Pancreas (tissue), 10 donors: ENCODE measurements around the gene GRIPAP1. TPM values are rescaled to one million over a fixed set of nuclear protein-coding genes. Genes with fewer than 3 reads are reported as not detected.

Experiments used
- ATAC-seq, 4 donors: fragments of 200-7000 bp; cut with Tn5 transposase; one replicate each; pipeline versions ENCODE4 v1.8.0 to v1.9.1; 2020; ENCODE audit warnings: mild to moderate bottlenecking in 4 of 4, moderate library complexity in 4 of 4
- DNase-seq, 6 donors: peaks; one replicate each; pipeline ENCODE4 v3.0.0-alpha.2; 2020
- FAIRE-seq: peaks from 2 replicates; lab custom pipeline; 2012; peaks lifted over from hg19 to GRCh38; lab: Jason Lieb, UNC
- H3K27ac ChIP-seq, 4 donors: fragments of 200-600 bp; sonication (generic); 1 replicate in 3 of 4; 2 replicates in 1 of 4; pipeline versions ENCODE4 v1.5.0 to v1.8.0; 2020
- H3K27me3 ChIP-seq, 4 donors: fragments of 200-600 bp; one replicate each; pipeline ENCODE4 v1.8.0; 2021
- H3K36me3 ChIP-seq, 3 donors: fragments of 200-600 bp; sonication (generic) in 1 of 3; one replicate each; pipeline versions ENCODE4 v1.5.0 to v1.8.0; 2020 to 2021
- H3K4me1 ChIP-seq, 3 donors: fragments of 200-600 bp; one replicate each; pipeline ENCODE4 v1.8.0; 2021
- H3K4me3 ChIP-seq, 4 donors: fragments of 200-600 bp; sonication (generic) in 2 of 4; one replicate each; pipeline versions ENCODE4 v1.5.0 to v1.8.0; 2020 to 2021
- H3K9me3 ChIP-seq, 4 donors: fragments of 200-600 bp; one replicate each; pipeline ENCODE4 v1.8.0; 2021
- whole genome bisulfite sequencing, 2 donors: extraction: QIAGEN DNeasy Blood & Tissue Kit; methylation state at CpG; one replicate each; pipeline ENCODE4 v1.1.7; 2013; 5-methylcytosine and 5-hydroxymethylcytosine counted together
- intact Hi-C, 3 donors: fragments of 100-400 bp; cut with DNase I; formaldehyde crosslinking; loops; one replicate each; pipeline versions ENCODE4 v1.11.1 to v1.14.2; 2022
- polyA plus RNA-seq, 2 donors: library from polyadenylated mRNA; stranded (reverse); fragments of 200-250 nt; gene quantifications; one replicate each; pipeline ENCODE4 v1.2.3, GENCODE V29; 2013
- total RNA-seq, 6 donors: library from RNA; stranded (reverse); fragmentation: NEBNext Ultra II Directional in 4 of 6; extraction: Animal tissue kit (Norgen Biotek cat#: 25700) in 4 of 6; gene quantifications; one replicate each; pipeline versions ENCODE4 v1.2.1 to v1.2.4, GENCODE V29; 2021 to 2023
- TF ChIP-seq, protein P1 (sequence below), 4 donors: fragments of 200-600 bp; sonication (generic) in 3 of 4; IDR thresholded peaks; one replicate each; pipeline versions ENCODE4 v1.5.0 to v1.8.0; 2021; ENCODE audit warnings: antibody characterized with exemption in 4 of 4
- donor health status: healthy with polysubstance abuse.
- donor health status: DM: no; HTN: no; CAD: no; lungs with moderate emphysema.
- donor health status: DM: no; HTN: no; CAD: no.
- donor health status: control.
- donor health status: control.
- donor health status: Bipolar disorder and iron deficiency.
- donor health status: DM: yes; HTN: yes; CAD: no.
- donor health status: DM: no; HTN: no; CAD: no.
- donor health status: DM: no; HTN: no; CAD: no.
- donor health status: DM: yes; HTN: yes; CAD: no.

Gene GRIPAP1
- total and polyA plus RNA-seq, 8 donors, result 12.5 to 32.7 (median 18.4) TPM

DNA sequence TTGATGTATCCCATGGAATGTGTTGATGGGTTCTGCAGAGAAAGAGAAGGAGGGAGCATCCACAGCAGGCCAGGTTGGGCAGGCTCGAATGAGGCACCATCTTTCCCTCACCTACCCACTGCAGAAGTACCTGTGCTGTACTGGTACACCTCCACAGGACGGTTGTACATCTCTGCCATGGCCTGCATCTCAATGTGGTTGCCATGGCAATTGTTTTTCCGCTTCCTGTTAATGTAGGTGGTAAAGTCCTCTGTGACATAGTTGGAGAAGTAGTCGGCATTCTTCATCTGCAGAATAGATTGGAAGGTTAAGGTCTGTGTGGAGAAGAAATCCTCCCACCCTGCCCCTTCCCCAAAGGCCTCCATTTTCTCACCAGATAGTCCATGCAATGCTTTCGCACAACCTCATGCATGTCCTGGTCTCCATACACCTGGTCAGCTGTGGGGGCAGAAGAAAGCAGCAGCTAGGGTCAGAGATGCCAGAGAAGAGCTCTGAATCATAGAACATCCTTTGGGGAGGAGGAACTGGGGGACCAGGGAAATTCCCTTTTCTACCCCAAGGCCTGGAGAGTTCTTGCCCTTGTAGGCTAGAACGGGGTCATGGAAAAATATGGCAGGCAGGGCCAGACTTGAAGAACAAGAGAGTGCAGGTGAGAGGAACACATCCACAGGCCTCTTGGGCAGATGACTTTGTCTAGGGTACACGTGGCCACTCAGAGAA, 67.3 kb downstream of the GRIPAP1 start:
- WGBS, 2 donors, result 64 to 86% methylated on average over 7 of the region's 7 CpGs
- TF ChIP-seq, protein P1, sequence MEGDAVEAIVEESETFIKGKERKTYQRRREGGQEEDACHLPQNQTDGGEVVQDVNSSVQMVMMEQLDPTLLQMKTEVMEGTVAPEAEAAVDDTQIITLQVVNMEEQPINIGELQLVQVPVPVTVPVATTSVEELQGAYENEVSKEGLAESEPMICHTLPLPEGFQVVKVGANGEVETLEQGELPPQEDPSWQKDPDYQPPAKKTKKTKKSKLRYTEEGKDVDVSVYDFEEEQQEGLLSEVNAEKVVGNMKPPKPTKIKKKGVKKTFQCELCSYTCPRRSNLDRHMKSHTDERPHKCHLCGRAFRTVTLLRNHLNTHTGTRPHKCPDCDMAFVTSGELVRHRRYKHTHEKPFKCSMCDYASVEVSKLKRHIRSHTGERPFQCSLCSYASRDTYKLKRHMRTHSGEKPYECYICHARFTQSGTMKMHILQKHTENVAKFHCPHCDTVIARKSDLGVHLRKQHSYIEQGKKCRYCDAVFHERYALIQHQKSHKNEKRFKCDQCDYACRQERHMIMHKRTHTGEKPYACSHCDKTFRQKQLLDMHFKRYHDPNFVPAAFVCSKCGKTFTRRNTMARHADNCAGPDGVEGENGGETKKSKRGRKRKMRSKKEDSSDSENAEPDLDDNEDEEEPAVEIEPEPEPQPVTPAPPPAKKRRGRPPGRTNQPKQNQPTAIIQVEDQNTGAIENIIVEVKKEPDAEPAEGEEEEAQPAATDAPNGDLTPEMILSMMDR (IDR thresholded peaks at IDR 0.05), result no peak
- no peak for FAIRE-seq
- intact Hi-C loops, result no loop called here
- H3K36me3 ChIP-seq, result peaks cover 0 to 6% (median 0%) of the 10 kb centered on the region in 3 donors
- H3K4me3 ChIP-seq, result no peak overlapping the region
- no peak overlapping the region for H3K27ac ChIP-seq
- no peaks in the 10 kb centered on the region for H3K9me3 ChIP-seq
- H3K4me1 ChIP-seq, result no peaks in the 10 kb centered on the region
- no peak for ATAC-seq
- DNase-seq, result no peak
- H3K27me3 ChIP-seq, result no peaks in the 10 kb centered on the region

DNA sequence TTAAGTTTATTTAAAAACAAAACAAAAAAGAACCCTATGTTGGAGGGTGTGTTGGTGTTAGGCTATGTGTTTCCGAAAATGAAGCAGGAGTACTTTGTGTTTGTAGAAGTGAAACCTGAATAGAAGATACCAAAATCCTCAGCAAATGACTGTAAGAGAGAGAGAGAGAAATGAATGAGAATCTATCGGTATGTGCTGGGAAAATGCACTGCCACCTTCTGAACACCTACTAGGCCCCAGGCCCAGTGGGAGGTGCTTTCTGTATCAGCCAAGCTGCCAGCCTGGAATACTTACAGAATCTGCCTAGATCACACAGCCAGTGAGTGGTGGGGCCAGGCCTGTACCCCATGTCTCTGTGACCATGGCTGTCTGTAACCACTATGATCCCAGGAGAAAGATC, 68.3 kb downstream of the GRIPAP1 start:
- ATAC-seq (no peak), DNase-seq (no peak), FAIRE-seq (no peak)
- TF ChIP-seq, protein P1 (IDR thresholded peaks at IDR 0.05), result no peak
- Histone ChIP-seq H3K9me3 (no peaks in the 10 kb centered on the region), H3K27me3 (no peaks in the 10 kb centered on the region), H3K36me3 (peaks cover 0 to 6% (median 0%) of the 10 kb centered on the region in 3 donors), H3K4me3 (no peak overlapping the region), H3K27ac (no peak overlapping the region), H3K4me1 (no peaks in the 10 kb centered on the region)
- intact Hi-C loops, result no loop called here
- 86 to 94% methylated on average over 2 of the region's 2 CpGs for WGBS, 2 donors

DNA sequence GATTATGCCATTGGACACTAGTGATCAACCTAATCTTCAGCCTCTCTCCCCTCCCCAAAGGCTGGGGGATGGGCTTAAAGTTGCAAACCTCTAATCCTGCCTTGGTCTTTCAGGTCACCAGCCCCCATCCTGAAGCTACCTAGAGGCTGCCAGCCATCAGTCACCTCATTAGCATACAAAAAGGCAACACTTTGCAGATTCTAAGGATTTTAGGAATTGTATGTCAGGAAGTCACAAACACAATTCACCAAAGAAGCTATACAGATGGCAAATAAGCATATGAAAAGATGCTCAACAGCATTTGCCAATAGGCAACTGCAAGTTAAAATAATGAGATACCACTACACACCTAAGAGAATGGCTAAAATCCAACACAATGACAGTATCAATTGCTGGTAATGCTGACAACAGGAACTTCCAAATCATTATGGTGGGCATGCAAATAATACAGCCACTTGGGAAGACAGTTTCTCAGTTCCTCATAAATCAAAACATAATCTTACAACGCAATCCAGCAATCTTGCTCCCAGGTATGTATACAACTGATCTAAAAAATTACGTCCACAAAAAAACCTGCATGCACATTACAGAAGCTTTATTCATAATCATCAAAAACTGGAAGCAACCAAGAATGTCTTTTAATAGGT, 74.2 kb downstream of the GRIPAP1 start:
- no peaks in the 10 kb centered on the region for H3K27me3 ChIP-seq
- ATAC-seq, result no peak
- no peak overlapping the region for H3K27ac ChIP-seq
- no peak for FAIRE-seq
- WGBS, 2 donors, result 52 to 68% methylated on average over 2 of the region's 2 CpGs
- DNase-seq, result no peak
- H3K4me1 ChIP-seq, result no peaks in the 10 kb centered on the region
- H3K4me3 ChIP-seq, result no peak overlapping the region
- no peaks in the 10 kb centered on the region for H3K9me3 ChIP-seq
- TF ChIP-seq, protein P1 (IDR thresholded peaks at IDR 0.05), result no peak
- intact Hi-C loops, result no loop called here
- no peaks in the 10 kb centered on the region for H3K36me3 ChIP-seq

DNA sequence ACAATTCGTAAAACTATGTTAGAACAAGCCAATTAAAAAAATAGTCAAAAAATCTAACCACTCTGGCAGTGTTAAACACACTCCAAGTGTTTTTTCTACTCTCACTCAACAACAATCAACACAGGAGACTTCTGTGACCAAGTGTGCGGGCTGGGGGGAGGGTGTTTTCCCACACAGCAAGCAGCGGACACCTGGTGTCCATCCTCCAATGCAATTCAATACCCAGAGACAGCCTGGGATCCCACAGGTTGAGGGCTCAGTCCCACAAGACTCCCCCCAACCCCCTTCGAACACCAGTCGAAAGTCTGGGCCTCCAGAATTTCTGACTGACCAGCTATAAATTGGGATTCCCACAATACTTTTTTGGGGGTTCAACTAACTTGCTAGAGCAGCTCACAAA, 74.9 kb downstream of the GRIPAP1 start:
- Histone ChIP-seq H3K4me1 (no peaks in the 10 kb centered on the region), H3K27ac (no peak overlapping the region), H3K36me3 (no peaks in the 10 kb centered on the region), H3K4me3 (no peak overlapping the region), H3K9me3 (no peaks in the 10 kb centered on the region), H3K27me3 (no peaks in the 10 kb centered on the region)
- no peak for DNase-seq
- TF ChIP-seq, protein P1 (IDR thresholded peaks at IDR 0.05), result no peak
- WGBS, 2 donors, result 75 to 91% methylated on average over 5 of the region's 5 CpGs
- intact Hi-C loops, result no loop called here
- FAIRE-seq, result no peak
- no peak for ATAC-seq

DNA sequence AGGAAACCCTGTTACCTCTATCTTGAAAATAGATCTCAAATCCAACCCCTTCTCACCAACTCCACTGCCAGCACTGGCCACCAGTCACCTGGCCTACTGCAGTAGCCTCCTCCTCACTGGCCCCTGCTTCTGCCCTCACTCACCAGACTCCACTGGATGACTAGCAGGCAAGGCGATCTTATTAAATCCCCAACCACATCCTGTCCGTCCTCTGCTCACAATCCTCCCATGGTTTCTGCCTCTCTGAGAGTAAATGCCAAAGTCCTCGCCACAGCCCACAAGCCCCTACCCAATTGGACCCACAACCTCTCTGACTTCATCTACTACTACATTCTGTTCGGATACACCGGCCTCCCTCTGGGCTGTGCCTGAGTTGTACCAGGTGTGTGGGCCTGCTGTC, 77.8 kb downstream of the GRIPAP1 start:
- WGBS, 2 donors, result 88 to 96% methylated on average over 5 of the region's 5 CpGs
- Histone ChIP-seq H3K4me1 (no peaks in the 10 kb centered on the region), H3K9me3 (no peaks in the 10 kb centered on the region), H3K27ac (no peak overlapping the region), H3K4me3 (no peak overlapping the region), H3K36me3 (no peaks in the 10 kb centered on the region), H3K27me3 (no peaks in the 10 kb centered on the region)
- FAIRE-seq (no peak), ATAC-seq (no peak), DNase-seq (no peak)
- TF ChIP-seq, protein P1 (IDR thresholded peaks at IDR 0.05), result no peak
- intact Hi-C loops, result no loop called here
